Stimulated activated CD8-positive, alpha-beta memory T cell treated with anti-CD3 and anti-CD28 coated beads, Interleukin-2, amount 100 ng/mL, for 1 hour (primary cell): ENCODE results near the gene ADH7.
A peak's percentile ranks its signal among the peaks of the same experiment; 100 is the strongest.

Source experiments
- DNase-seq, 2 donors: peaks; one replicate each; pipeline ENCODE4 v3.0.0-alpha.2; 2020; ENCODE audit warnings: low read depth in 2 of 2

ADH7 gene

DNA sequence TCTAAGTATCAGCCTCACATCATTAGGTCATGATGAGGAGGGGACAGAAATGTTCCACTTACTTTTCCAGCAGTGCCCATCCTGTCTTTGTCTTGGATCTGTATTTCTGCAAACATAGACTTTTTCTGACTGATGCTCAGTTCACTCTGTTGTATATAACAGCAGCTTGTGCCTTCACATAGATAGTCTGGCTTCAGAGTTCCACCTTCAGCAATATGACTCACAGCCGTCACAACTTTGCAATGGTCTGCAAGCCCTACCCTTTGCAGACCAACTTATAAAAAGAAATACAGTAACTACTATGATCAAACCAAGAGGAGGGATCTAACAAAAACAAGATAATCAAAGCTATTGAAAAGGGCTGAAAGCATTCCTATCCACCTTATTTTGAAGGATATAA is at the start of gene ADH7:
TSS of gene ADH7 (minus strand) at position 189 of the 400 bp plus-strand sequence. CDS start at position 80, 109 bp downstream.
- DNase-seq: no peak

DNA sequence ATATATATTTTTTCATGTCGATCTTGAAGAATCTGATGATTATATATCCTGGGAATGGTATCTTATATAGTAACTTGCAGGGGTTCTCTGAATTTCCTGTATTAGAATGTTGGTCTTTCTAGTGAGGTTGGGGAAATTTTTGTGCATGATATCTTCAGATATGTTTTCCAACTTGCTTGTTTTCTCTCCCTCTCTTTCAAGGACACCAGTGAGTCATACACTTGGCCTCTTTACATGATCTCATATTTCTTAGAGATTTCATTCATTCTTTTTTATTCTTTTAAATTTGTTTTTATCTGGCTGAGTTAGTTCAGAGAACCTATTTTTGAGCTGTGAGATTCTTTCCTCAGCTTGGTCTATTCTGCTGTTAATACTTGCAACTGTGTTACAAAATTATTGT is 48.5 kb upstream of the ADH7 start:
- DNase-seq: no peak

DNA sequence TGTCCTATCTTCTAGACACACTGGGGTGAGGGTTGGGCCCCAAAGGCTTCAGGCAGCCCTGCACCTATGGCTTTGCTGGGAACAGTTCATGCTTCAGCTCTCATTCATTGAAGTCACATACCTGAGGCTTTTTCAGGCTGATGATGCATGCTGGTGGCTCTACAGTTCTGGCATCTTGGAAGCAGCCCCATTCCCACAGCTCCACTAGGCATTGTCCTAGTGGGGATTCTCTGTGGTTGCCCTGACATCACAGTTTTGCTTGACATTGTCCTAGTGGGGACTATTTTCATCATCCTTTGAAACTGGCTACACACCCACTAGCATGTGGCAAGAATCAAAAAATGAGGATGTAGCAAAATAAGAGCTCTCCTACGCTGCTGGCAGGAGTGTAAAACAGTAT is 38.0 kb upstream of the ADH7 start:
- no peak for DNase-seq

DNA sequence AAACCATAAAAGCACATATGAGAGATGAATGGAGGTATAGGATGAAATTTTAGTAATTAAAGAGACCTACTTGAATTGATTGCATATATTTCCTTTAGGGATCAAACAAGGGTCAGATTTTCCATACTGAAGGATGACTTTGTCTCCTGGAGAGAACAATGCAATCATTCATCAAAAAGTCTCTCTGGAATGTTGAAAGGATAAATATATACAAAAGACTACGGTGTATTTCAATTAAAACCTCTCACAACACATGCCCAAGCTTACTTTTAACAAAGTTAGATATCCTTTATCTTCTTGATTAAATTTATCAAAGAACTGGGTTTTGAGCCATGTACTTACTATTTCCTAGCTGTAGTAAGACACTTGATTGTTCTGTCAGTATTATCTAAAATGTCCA is 36.8 kb upstream of the ADH7 start:
- DNase-seq: no peak

GRCh38 chr4:99471349-99471748 is 36.2 kb upstream of the ADH7 start:
- DNase-seq: no peak

DNA sequence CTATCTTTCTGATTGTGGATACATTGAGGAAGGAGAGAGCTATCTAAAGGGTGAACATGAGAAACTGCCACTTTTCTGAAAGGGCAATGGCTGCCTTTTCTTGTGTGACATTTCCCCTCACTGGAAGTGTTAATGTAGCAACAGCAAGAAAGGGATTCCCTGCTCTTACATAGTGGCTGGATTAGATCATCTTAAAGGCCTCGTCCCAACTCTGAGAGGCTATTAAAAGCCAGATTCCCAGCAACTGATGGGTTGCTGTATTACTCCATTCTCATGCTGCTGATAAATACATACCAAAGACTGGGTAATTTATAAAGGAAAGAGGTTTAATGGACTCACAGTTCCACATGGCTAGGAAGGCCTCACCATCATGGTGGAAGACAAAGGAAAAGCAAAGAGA is 33.7 kb upstream of the ADH7 start:
- no peak for DNase-seq

- no peak for DNase-seq
Measured at GRCh38 chr4:99467887-99468286, 32.7 kb upstream of the ADH7 start.

DNA sequence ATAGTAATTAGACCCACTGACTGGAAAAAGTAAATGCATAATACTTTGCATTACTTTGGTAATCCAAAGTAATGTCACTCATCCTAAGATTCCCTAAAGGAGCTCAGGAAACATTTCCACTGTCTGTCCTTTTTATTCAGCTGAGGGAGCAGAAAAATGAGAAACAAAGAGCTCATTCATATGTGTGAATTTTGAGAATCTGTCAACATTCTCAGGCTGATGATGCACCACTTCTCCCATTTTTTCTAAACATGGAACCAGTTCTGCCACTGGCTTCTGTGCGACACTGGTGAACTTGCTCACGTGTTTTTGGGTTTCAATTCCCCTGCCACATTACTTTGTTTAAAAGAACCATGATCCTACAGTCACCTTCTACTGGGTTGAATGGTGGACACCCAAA is 28.4 kb upstream of the ADH7 start:
- no peak for DNase-seq

DNA sequence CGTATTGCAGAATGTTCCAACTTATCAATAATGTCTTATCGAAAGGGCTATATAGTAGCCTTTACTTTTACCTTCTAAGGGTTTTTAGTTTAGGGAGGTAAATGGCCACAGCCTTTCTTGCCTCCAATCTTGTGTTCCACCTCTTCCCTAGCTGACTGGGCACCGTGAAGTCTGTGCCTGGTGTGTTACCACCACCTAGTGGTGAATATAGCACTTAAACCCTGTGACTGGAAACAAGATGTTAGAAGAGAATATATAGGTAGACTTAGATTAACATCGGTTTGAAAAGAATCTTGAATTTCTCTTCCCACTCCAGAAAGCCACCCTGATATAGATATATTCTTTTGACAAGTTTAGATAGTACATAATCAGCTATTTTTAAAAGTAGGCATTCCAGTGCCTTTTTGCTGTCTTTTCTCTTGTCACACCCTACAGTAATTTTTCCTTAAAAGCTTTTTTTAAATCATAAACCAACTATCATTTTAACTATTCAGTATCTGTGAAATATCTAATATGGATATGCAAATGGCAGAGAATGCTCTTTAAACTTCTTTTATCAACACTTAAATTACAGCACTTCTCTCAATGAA is 27.8 kb upstream of the ADH7 start:
- peak in 1 of 2 donors; percentile 3 for DNase-seq

GRCh38 chr4:99461623-99462401 is 26.7 kb upstream of the ADH7 start:
- DNase-seq: no peak

DNA sequence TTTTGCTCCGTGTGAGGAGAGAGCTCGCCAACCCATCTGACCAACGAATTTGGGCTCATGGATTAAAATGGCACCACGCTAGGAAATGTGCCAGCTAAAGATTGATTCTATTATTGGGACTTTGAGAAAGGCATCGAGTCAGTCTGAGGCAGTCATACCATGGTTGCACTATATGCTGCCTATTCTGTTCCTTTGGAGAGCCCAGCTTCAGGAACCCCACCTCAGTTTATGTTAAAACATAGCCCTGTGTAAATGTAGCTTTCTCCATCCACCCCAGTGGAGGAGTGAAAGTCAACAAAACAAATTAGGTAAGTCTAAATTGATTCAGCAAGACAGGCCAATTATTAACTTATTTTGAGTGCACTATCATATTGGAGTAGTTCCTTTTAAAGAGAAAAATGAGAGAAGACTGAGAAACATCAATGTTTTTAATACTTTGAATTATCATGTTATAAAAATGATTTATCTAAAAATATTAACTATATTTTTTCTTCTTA is 24.5 kb upstream of the ADH7 start:
- no peak for DNase-seq

DNA sequence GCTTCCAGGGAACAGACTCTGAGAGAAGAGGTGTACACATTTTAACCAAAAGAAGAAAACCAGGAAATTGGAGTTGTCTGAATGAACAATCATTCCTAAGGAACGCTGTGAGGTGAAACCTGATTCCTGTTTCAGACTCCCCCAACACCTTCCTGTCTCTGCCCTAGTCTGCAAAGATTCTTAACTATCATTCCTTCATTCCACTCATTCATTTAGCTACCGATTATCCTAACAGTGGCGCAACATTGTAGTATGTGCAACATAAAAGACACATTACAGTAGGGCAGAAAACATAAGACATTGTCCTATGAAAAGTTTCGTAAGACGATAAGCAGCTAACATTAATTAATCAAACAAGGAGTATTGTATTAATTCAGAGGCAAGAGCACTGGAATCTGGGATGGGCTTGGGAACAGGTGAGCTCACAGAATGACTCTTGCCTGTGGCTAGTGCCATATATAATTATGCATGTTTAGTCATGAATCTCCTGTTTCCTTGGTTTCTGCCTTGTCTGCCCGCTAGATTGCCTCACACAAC is 23.8 kb upstream of the ADH7 start:
- no peak for DNase-seq

GRCh38 chr4:99457676-99458075 is 22.5 kb upstream of the ADH7 start:
- DNase-seq: no peak

- DNase-seq: no peak
Measured at GRCh38 chr4:99457270-99457669, 22.1 kb upstream of the ADH7 start.

GRCh38 chr4:99447513-99447912 is 12.4 kb upstream of the ADH7 start:
- no peak for DNase-seq

GRCh38 chr4:99447079-99447478 is 11.9 kb upstream of the ADH7 start:
- DNase-seq: no peak

DNA sequence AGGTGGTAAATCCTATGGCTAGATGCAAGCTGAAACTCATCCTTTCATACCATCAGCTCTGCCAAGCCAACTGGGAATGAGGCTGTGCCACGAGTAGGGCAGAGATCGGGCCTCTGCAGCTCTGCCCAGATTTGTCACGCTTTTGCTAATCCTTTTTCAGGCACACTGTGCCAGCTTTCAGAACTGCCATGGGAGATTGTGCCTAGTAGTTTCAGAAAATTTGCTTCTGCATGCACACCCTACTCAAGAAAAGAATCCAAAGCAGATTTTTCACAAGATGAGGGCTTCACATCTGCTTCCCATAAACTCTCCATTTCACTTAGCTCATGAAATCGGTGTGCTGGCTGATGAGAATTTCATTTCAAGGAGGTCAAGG is 3.3 kb upstream of the ADH7 start:
- DNase-seq: no peak

- DNase-seq: no peak
Measured at GRCh38 chr4:99437723-99438404, 2.7 kb upstream of the ADH7 start.

DNA sequence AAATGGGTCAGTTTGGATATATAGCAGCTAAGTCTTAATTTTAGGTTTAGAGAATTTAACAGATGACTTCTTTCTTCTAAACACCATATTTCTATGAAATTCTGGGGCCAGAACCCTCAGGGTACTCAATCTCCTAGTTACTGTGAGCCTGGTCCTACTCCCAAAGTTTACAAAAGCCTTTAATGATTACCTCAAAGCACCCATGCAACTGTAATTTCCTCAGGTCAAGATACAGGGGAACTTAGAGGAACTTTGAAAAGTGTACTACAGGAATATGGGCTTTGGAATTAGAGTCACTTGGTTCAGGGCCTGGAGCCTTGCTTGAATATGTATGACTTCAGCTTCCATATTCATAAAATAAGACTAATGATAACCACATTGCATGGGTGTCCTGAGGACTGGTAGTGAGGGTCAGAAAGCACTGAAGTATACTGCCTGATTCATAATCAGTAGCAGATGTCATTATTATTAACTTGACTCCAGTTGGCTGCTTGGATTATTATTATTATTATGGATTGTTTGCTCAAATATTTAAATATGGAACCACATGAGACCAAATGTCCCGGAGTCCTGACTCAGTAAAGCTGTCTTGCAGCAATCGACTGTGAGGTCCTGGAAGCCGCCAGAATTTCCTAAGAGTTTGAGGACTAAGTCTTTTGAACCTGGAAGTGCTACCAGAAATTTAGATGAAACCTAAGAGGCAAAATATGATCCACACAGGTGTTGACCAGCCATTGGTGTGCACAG is 2.0 kb upstream of the ADH7 start:
- no peak for DNase-seq

- no peak for DNase-seq
Measured at GRCh38 chr4:99436462-99436861, 1.3 kb upstream of the ADH7 start.

DNA sequence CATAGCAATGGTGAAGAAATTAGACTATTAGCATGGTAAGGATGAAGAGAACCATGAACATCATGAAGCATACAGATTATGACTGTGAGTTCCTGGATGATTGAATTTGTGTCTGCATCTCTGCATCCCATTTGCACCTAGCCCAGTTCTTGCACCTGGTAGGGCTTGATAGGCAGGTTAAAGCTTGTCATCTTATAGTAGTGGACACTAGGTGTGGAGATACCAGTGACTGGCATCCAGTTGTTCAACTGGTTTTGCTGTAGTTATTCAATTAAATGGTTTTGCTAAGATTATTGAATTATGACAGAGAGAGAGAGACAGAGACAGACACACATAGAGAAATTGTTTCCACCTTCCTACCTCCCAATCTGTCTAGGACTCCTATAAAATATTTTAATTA is 5.0 kb downstream of the ADH7 start:
- DNase-seq: no peak

GRCh38 chr4:99417125-99417524 is 18.0 kb downstream of the ADH7 start:
- no peak for DNase-seq
